Articular chondrocyte of knee joint (primary cell): ENCODE data around the gene IL18. TPM values are rescaled to one million over a fixed set of nuclear protein-coding genes. Genes with fewer than 3 reads are reported as not detected.

Source experiments
- small RNA-seq: library from RNA; depleted of rRNA; stranded (forward); fragments of <200 nt; gene quantifications from one replicate; pipeline ENCODE3, GENCODE V24; 2012
- total RNA-seq: library from RNA; depleted of rRNA; stranded (reverse); fragments of >200 nt; gene quantifications from 2 replicates; pipeline ENCODE4 v1.2.3, GENCODE V29; 2012

IL18 gene
- total RNA-seq = 0.39 TPM in 1 of 2 replicates, not detected in the other

GRCh38 chr11:112163875-112164685 lies at the start of gene IL18:
Gene IL18, minus strand, starts transcription at chr11:112164094. Its CDS starts 9,041 bp downstream, at chr11:112155053.

GRCh38 chr11:112174789-112175598 lies 11.1 kb upstream of the IL18 start, which contains the start of gene BCO2:
Gene BCO2, plus strand, starts transcription at chr11:112175512. Its CDS starts 90 bp downstream, at chr11:112175602.

GRCh38 chr11:112167145-112167544 lies 3.3 kb upstream of the IL18 start, which contains the start of gene TEX12:
Gene TEX12, plus strand, starts transcription at chr11:112167372. Its CDS starts 1,897 bp downstream, at chr11:112169269.

Small RNA genes within 50 kb of the gene (small RNA-seq; reads per million reads assigned to genes)
- gene MRPS36P4 = not detected

Other genes with a start within 250 kb of the IL18 start
- gene C11orf52, start 245.2 kb downstream of the IL18 start, total RNA-seq = 1.7 and 2.0 TPM in 2 replicates
- 45.7 and 53.0 TPM in 2 replicates for gene DIXDC1, start 226.8 kb downstream of the IL18 start, total RNA-seq
- gene DLAT, start 138.7 kb downstream of the IL18 start, total RNA-seq = 37.8 and 42.7 TPM in 2 replicates
- gene PIH1D2, start 90.1 kb downstream of the IL18 start, total RNA-seq = 5.5 and 7.2 TPM in 2 replicates
- gene NKAPD1, start 89.8 kb downstream of the IL18 start, total RNA-seq = 34.9 and 40.3 TPM in 2 replicates
- 38.6 and 48.5 TPM in 2 replicates for gene TIMM8B, start 77.3 kb downstream of the IL18 start, total RNA-seq
- gene SDHD, start 77.2 kb downstream of the IL18 start, total RNA-seq = 121 and 134 TPM in 2 replicates
- gene TEX12, start 3.3 kb upstream of the IL18 start, total RNA-seq = 0.54 and 0.65 TPM in 2 replicates
- 1.5 and 2.0 TPM in 2 replicates for gene BCO2, start 11.4 kb upstream of the IL18 start, total RNA-seq
- gene PTS, start 62.3 kb upstream of the IL18 start, total RNA-seq = 41.7 and 48.6 TPM in 2 replicates
- not detected in 2 replicates for gene PLET1, start 96.8 kb upstream of the IL18 start, total RNA-seq